Glomerular visceral epithelial cell (primary cell): ENCODE results near the gene ZFX.
"Not testable (repeated sequence)": the region's sequence is repeated elsewhere in the genome, so short reads cannot be mapped to it uniquely, and the experiment has no call there.

Experiments used
- DNase-seq: peaks from one replicate; pipeline ENCODE4 v3.0.0-alpha.2; 2016; ENCODE audit errors: extremely low spot score

Gene ZFX

GRCh38 chrX:24151513-24151912, 2.0 kb downstream of the ZFX start:
- DNase-seq, result no peak

DNA sequence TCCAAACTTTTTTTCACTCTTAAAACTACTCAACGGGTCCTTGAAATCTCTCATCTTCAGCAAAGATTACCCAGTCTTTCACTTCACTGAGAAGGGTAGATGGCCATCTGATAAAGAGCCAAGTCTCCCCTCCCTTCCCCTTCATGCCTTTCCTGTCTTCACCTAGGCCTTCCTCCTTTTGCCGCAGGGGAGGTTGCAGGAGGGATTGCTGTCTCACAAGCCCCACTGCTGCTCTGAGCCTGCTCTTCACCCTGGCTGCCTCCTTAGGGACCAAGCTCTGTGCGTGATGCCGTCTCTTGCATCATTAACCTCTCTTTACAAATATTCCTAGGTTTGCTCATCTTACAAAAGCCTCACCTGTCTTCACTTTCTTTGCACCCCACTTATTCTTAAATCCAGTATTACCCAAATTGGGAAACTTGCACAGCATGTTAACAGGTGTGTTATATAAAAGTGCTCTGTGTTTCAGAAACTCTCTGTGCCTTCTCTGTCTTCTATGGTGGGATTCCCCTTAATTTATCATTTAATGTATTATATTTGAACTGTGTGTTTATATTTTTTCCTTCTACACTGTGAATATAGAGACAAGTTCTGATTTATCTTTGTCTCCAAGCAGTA, 3.8 kb downstream of the ZFX start:
- DNase-seq, result no peak

- DNase-seq, result no peak
These were observed 4.3 kb downstream of the ZFX start for GRCh38 chrX:24153796-24154189.

DNA sequence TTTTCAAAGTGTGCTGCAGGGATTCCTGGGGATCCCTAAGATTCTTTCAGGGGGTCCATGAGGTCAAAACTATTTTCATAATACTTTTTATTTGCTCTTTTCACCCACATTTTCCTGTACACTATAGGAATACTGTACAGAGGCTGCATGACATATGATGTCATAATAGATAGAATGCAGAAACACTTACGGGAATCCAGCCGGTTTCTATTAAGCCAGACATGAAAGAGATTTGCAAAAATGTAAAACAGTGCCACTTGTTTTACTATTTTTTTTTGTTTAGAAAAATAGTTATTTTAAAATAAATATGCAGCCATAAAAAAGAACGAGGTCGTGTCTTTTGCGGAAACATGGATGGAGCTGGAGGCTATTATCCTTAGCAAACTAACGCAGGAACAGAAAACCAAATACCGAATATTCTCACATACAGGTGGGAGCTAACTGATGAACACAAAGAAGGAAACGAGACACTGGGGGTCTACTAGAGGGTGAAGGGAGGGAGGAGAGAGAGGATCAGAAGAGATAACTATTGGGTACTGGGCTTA, 5.0 kb downstream of the ZFX start:
- DNase-seq, result no peak

- DNase-seq, result not testable (repeated sequence)
These were observed 6.2 kb downstream of the ZFX start for GRCh38 chrX:24155747-24156146.

DNA sequence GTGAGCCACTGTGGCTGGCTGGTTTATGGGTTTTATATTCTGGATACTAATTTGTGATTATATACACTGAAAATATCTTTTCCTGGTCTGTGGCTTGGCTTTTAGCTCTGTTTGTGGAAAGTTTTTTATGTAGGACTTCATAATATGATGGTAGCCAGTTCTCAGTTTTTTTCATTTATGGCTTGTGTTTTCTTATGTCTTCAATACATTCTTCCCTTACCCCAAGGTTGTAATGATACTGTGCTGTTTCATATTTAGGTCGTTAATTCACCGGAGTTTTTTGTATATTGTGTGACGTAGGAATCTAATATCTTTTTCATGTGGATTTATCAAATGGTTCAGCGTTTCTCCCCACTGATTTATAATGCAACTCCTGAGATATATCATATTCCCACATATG, 6.6 kb downstream of the ZFX start:
- DNase-seq, result no peak

GRCh38 chrX:24158881-24159280, 9.4 kb downstream of the ZFX start:
- DNase-seq, result no peak

- DNase-seq, result no peak
These were observed 16.5 kb downstream of the ZFX start for GRCh38 chrX:24166078-24166477.

- DNase-seq, result no peak
These were observed 18.4 kb downstream of the ZFX start for GRCh38 chrX:24167719-24168472.

- no peak for DNase-seq
These were observed 19.3 kb downstream of the ZFX start for GRCh38 chrX:24168807-24169206.

- no peak for DNase-seq
These were observed 19.7 kb downstream of the ZFX start for GRCh38 chrX:24169211-24169610.

DNA sequence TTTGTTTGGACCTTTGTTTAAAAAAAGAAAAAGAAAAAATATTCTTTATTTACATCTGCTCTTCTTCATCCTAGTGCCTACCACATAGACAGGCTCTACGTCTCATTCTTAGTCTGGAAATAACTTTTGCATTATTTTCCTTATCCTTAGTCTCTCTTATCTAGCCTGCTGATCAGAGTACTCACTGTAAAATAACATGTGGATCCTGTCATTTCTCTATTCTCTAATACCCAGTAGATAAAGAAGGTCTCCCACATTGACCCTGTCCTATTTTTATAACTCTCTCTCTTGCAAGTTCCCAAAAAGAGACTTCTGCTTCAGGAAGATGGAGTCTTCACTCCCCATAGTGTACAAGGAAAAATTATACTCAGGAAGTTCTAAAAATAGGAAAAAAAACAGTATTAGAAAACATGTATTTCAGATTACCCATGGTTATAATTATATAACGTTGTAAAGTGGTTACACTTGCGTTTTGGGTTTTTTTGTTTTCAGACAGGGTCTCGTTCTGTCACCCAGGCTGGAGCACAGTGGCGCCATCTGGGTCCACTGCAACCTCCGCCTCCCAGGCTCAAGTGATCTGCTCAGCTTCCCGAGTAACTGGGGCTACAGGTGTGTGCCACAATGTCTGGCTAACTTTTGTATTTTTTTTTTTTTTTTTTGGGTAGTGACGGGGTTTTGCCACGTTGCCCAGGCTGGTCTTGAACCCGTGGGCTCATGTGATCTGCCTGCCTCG, 23.8 kb downstream of the ZFX start:
- DNase-seq, result no peak

DNA sequence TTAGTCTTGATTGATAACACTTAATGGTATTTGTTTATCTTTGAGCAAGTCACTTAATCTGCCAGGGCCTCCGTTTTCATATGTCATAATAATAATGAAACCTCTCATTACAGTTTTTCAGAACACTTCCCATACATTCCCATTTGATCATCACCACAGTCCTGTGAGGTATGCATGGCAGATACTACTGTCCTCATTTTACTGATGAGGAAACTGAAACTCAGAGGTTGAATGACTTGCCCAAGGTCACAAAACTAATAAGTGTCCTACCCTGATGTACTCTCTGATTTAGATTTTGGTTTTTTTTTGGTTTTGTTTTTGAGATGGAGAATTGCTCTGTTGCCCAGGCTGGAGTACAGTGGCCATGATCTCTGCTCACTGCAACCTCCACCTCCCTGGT, 25.7 kb downstream of the ZFX start:
- no peak for DNase-seq

DNA sequence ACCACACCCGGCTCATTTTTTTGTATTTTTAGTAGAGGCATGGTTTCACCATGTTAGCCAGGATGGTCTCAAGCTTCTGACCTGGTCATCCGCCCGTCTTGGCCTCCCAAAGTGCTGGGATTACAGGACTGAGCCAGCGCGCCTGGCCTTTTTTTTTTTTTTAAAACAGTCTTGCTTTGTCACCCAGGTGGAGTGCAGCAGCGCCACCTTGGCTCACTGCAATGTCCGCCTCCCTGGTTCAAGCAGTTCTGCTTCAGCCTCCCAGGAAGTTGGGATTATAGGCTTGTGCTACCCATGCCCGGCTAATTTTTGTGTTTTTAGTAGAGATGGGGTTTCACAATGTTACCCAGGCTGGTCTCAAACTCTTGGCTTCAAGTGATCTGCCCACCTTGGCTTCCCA, 28.9 kb downstream of the ZFX start:
- DNase-seq, result no peak

- DNase-seq, result no peak
These were observed 34.5 kb downstream of the ZFX start for GRCh38 chrX:24184018-24184417.

DNA sequence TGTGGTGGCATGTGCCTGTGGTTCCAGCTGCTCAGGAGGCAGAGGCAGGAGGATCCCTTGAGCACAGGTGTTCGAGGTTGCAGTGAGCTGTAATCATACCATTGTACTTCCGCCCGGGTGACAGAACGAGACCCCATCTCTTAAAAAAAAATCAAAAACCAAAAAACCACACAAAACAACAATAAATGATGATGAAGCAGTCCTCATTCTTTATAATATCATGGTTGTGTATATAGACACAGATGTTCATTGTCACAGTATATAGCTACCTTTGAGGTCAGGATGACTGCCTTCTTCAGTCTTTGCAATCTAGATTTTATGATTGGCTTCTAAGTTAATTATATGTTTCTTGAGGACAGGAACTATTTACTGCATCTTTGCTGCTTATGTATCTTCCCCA, 37.0 kb downstream of the ZFX start:
- no peak for DNase-seq

DNA sequence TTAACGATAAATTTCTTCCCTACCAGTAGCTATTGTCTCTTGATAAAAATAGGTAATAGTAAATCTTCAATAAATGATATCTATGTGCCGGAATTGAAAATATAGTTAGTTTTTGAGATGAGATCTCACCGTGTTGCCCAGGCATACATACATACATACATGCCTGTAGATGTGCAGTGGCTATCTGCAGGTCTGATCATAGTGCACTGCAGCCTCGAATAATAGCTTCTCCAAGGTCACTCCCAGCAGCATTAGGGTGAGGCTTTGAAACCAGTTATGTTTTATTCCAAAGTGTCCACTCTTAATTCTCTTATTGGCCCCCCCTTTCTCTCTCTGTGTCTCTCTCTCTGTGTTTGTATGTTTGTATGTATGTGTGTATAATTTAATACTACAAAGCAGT, 37.5 kb downstream of the ZFX start:
- no peak for DNase-seq

- DNase-seq, result no peak
These were observed 40.0 kb downstream of the ZFX start for GRCh38 chrX:24189490-24189889.

DNA sequence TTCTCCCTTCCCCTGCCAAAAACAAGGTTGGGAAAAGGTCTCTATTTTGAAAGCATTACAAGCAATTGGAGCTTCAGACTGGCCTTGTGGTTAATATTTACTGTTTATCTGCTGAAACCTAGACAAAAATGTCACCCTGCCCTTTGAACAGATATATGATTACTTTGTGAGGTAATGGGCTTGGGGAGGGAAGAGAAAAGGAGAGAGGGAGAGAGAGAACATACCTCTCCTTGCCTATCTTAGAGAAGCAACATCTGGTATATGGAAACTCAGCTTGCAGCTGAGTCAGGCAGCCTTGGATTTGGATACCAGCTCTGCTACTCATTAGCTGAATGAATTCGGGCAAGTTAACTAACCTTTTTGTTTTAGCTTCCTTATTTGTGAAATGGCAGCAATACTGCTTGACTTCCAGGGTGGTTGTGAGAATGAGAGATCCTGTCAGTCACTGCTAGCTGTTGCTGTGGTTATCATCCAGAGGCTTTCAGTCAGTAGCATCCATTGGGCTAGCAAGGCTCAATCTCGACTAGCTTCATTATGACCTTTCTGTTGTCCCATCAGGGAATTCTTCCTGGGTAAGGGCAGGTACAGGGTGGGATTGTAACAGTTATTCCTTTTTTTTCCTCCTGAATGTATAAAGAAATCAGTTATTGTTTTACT, 41.1 kb downstream of the ZFX start:
- no peak for DNase-seq

GRCh38 chrX:24196509-24196908, 47.0 kb downstream of the ZFX start:
- no peak for DNase-seq

GRCh38 chrX:24198101-24198500, 48.6 kb downstream of the ZFX start:
- no peak for DNase-seq

DNA sequence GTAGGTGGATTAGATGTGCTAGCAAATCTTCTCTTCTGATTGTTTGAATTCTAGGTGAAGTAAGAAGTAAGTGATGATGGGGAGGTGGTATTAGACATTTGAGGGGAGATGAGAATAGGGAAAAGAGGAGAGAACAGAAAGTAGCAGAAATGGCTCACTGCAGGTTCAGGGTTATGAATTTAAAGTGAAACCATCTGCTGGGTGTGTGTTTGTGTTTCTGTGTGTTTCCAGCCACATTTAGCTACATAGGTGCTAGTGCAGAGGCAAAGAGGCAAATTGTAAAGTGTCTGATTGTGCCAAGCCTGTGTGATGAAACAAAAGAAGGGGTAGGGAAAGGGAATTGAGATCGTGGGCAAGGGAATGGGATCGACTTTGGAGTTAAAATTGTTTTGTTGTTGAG, 50.6 kb downstream of the ZFX start:
- DNase-seq, result no peak
